Measurements from ENCODE around the gene MATN1. TPM values are rescaled to one million over a fixed set of nuclear protein-coding genes. Genes with fewer than 3 reads are reported as not detected.

Gene MATN1
- polyA plus RNA-seq, 1 donor = 1.1 TPM

GRCh38 chr1:30757352-30758120 lies 34.2 kb upstream of the MATN1 start, which contains the start of gene LAPTM5:
TSS of gene LAPTM5 (minus strand) at chr1:30757774. CDS start at chr1:30757745, 29 bp downstream.
- no peak for DNase-seq

- DNase-seq = peak; percentile 71
Measured at GRCh38 chr1:30756545-30757351, 33.4 kb upstream of the MATN1 start.

GRCh38 chr1:30756206-30756544 lies 32.8 kb upstream of the MATN1 start:
- no peak for DNase-seq

- no peak for DNase-seq
Measured at GRCh38 chr1:30755746-30756145, 32.4 kb upstream of the MATN1 start.

- DNase-seq = no peak
Measured at GRCh38 chr1:30755334-30755733, 31.9 kb upstream of the MATN1 start.

GRCh38 chr1:30754684-30755171 lies 31.3 kb upstream of the MATN1 start:
- no peak for DNase-seq

- no peak for DNase-seq
Measured at GRCh38 chr1:30753660-30754123, 30.3 kb upstream of the MATN1 start.

- DNase-seq = no peak
Measured at GRCh38 chr1:30753118-30753517, 29.7 kb upstream of the MATN1 start.

GRCh38 chr1:30752651-30752908 lies 29.2 kb upstream of the MATN1 start:
- no peak for DNase-seq

GRCh38 chr1:30751830-30752650 lies 28.7 kb upstream of the MATN1 start:
- no peak for DNase-seq

- no peak for DNase-seq
Measured at GRCh38 chr1:30750731-30751291, 27.4 kb upstream of the MATN1 start.

- DNase-seq = no peak
Measured at GRCh38 chr1:30749691-30750583, 26.6 kb upstream of the MATN1 start.

- DNase-seq = no peak
Measured at GRCh38 chr1:30748699-30749401, 25.5 kb upstream of the MATN1 start.

GRCh38 chr1:30748098-30748698 lies 24.8 kb upstream of the MATN1 start:
- no peak for DNase-seq

GRCh38 chr1:30747033-30748008 lies 23.9 kb upstream of the MATN1 start:
- DNase-seq = no peak

- no peak for DNase-seq
Measured at GRCh38 chr1:30746212-30747032, 23.0 kb upstream of the MATN1 start.

- no peak for DNase-seq
Measured at GRCh38 chr1:30745834-30746208, 22.4 kb upstream of the MATN1 start.

GRCh38 chr1:30745156-30745833 lies 21.9 kb upstream of the MATN1 start:
- DNase-seq = no peak

Measured in hindlimb muscle (tissue), 1 donor.